NCI-H187 (cell line): ENCODE results near the gene ZDHHC14.
A peak's percentile ranks its signal among the peaks of the same experiment; 100 is the strongest.

Experiments
- DNase-seq, 2 experiments: peaks; one replicate each; lab custom pipeline; 2025; lab: John Stamatoyannopoulos, UW

ZDHHC14 gene

GRCh38 chr6:157648561-157648960 lies 267.6 kb downstream of the ZDHHC14 start:
- DNase-seq = no peak

GRCh38 chr6:157649311-157650260 lies 268.6 kb downstream of the ZDHHC14 start:
- no peak for DNase-seq

GRCh38 chr6:157650261-157650640 lies 269.3 kb downstream of the ZDHHC14 start:
- no peak for DNase-seq

GRCh38 chr6:157650801-157651200 lies 269.8 kb downstream of the ZDHHC14 start:
- no peak for DNase-seq

- no peak for DNase-seq
These were observed 270.9 kb downstream of the ZDHHC14 start for GRCh38 chr6:157651731-157652490.

- no peak for DNase-seq
These were observed 271.8 kb downstream of the ZDHHC14 start for GRCh38 chr6:157652601-157653363.

- DNase-seq = no peak
These were observed 272.5 kb downstream of the ZDHHC14 start for GRCh38 chr6:157653521-157653920.

GRCh38 chr6:157655139-157655538 lies 274.1 kb downstream of the ZDHHC14 start:
- no peak for DNase-seq

GRCh38 chr6:157656437-157656997 lies 275.5 kb downstream of the ZDHHC14 start:
- no peak for DNase-seq

- DNase-seq = no peak
These were observed 276.8 kb downstream of the ZDHHC14 start for GRCh38 chr6:157657754-157658153.

- DNase-seq = no peak
These were observed 277.3 kb downstream of the ZDHHC14 start for GRCh38 chr6:157658301-157658700.

GRCh38 chr6:157659536-157660271 lies 278.7 kb downstream of the ZDHHC14 start:
- no peak for DNase-seq

GRCh38 chr6:157660414-157660813 lies 279.4 kb downstream of the ZDHHC14 start:
- no peak for DNase-seq

GRCh38 chr6:157661652-157662051 lies 280.7 kb downstream of the ZDHHC14 start:
- no peak for DNase-seq

- no peak for DNase-seq
These were observed 282.3 kb downstream of the ZDHHC14 start for GRCh38 chr6:157663261-157663660.

GRCh38 chr6:157665180-157665579 lies 284.2 kb downstream of the ZDHHC14 start:
- no peak for DNase-seq

- DNase-seq = no peak
These were observed 285.7 kb downstream of the ZDHHC14 start for GRCh38 chr6:157666729-157667128.

- DNase-seq = peak; percentile 29 to 37
These were observed 286.4 kb downstream of the ZDHHC14 start for GRCh38 chr6:157667211-157668008.

GRCh38 chr6:157668009-157668401 lies 287.0 kb downstream of the ZDHHC14 start:
- DNase-seq = no peak

- DNase-seq = no peak
These were observed 287.7 kb downstream of the ZDHHC14 start for GRCh38 chr6:157668713-157669112.
